ENCODE measurements around the gene GSN.

GRCh38 chr9:121262953-121263352 lies 5.0 kb upstream of the GSN start:
- TF ChIP-seq CTCF (IDR thresholded peaks at IDR 0.05) (no peak), POLR2A (IDR thresholded peaks at IDR 0.05) (no peak)

Data from adrenal gland (tissue), 5 donors.